Effector CD8-positive, alpha-beta T cell (primary cell): ENCODE data around the gene TRIM8.

Source experiments
- DNase-seq: peaks from one replicate; lab custom pipeline; 2025; lab: John Stamatoyannopoulos, UW

Gene TRIM8

GRCh38 chr10:102632394-102633111 lies 11.7 kb upstream of the TRIM8 start:
- no peak for DNase-seq

- no peak for DNase-seq
These were observed 11.0 kb upstream of the TRIM8 start for GRCh38 chr10:102633287-102633686.

GRCh38 chr10:102633848-102634247 lies 10.4 kb upstream of the TRIM8 start:
- no peak for DNase-seq

- no peak for DNase-seq
These were observed 9.6 kb upstream of the TRIM8 start for GRCh38 chr10:102634686-102635085.

GRCh38 chr10:102635377-102635776 lies 8.9 kb upstream of the TRIM8 start:
- DNase-seq: no peak

GRCh38 chr10:102639537-102639936 lies 4.7 kb upstream of the TRIM8 start:
- no peak for DNase-seq

- no peak for DNase-seq
These were observed 2.9 kb upstream of the TRIM8 start for GRCh38 chr10:102641402-102641801.

- peak; percentile 95 for DNase-seq
These were observed 2.2 kb upstream of the TRIM8 start for GRCh38 chr10:102641880-102642735.

- DNase-seq: peak; percentile 49
These were observed 1.4 kb upstream of the TRIM8 start for GRCh38 chr10:102642736-102643335.

GRCh38 chr10:102643336-102644065 lies 778 bp upstream of the TRIM8 start:
- DNase-seq: peak; percentile 17

- DNase-seq: peak; percentile 60
These were observed 538 bp downstream of the TRIM8 start for GRCh38 chr10:102644646-102645387.

GRCh38 chr10:102645388-102645740 lies 1.1 kb downstream of the TRIM8 start:
- peak; percentile 42 for DNase-seq

GRCh38 chr10:102645741-102646609 lies 1.7 kb downstream of the TRIM8 start:
- DNase-seq: peak; percentile 41

- no peak for DNase-seq
These were observed 2.5 kb downstream of the TRIM8 start for GRCh38 chr10:102646610-102647442.

GRCh38 chr10:102647443-102648268 lies 3.4 kb downstream of the TRIM8 start:
- no peak for DNase-seq

GRCh38 chr10:102648269-102648888 lies 4.1 kb downstream of the TRIM8 start:
- no peak for DNase-seq

GRCh38 chr10:102648889-102649796 lies 4.9 kb downstream of the TRIM8 start:
- peak; percentile 12 for DNase-seq
